Measurements from ENCODE around the gene MINDY3. TPM values are rescaled to one million over a fixed set of nuclear protein-coding genes. Genes with fewer than 3 reads are reported as not detected.

Gene MINDY3
- total RNA-seq, 1 donor = 43.6 TPM

GRCh38 chr10:15801641-15802040 lies 58.7 kb downstream of the MINDY3 start:
- TF ChIP-seq, protein P1, sequence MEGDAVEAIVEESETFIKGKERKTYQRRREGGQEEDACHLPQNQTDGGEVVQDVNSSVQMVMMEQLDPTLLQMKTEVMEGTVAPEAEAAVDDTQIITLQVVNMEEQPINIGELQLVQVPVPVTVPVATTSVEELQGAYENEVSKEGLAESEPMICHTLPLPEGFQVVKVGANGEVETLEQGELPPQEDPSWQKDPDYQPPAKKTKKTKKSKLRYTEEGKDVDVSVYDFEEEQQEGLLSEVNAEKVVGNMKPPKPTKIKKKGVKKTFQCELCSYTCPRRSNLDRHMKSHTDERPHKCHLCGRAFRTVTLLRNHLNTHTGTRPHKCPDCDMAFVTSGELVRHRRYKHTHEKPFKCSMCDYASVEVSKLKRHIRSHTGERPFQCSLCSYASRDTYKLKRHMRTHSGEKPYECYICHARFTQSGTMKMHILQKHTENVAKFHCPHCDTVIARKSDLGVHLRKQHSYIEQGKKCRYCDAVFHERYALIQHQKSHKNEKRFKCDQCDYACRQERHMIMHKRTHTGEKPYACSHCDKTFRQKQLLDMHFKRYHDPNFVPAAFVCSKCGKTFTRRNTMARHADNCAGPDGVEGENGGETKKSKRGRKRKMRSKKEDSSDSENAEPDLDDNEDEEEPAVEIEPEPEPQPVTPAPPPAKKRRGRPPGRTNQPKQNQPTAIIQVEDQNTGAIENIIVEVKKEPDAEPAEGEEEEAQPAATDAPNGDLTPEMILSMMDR (IDR thresholded peaks at IDR 0.05; ENCODE audit: insufficient read depth, low read length) = no peak
- H3K4me3 ChIP-seq (ENCODE audit: low read depth, low read length) = no peak overlapping the region
- DNase-seq (ENCODE audit: low read depth) = no peak

GRCh38 chr10:15801147-15801546 lies 59.2 kb downstream of the MINDY3 start:
- H3K4me3 ChIP-seq (ENCODE audit: low read depth, low read length) = no peak overlapping the region
- TF ChIP-seq, protein P1 (IDR thresholded peaks at IDR 0.05; ENCODE audit: insufficient read depth, low read length) = no peak
- DNase-seq (ENCODE audit: low read depth) = no peak

GRCh38 chr10:15797346-15797745 lies 63.0 kb downstream of the MINDY3 start:
- no peak overlapping the region for H3K4me3 ChIP-seq (ENCODE audit: low read depth, low read length)
- no peak for DNase-seq (ENCODE audit: low read depth)
- TF ChIP-seq, protein P1 (IDR thresholded peaks at IDR 0.05; ENCODE audit: insufficient read depth, low read length) = no peak

DNA sequence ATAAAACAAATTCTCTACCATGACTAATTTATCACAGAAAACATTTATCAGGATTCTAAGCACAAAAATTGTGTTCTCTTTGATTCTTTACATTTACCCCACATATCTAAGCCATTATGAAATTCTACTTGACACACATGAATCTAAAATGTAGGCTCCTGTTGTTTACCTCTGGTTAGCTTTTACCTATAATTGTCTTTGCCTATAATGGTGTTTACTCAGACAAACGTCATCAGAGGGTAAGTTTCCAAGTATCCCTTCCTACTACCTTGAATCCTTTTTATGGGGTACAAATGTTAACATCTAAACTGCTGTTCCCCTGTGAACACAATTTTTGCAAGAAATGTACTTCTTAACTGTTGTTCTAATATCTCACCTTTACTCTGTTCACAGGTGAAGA lies 63.5 kb downstream of the MINDY3 start:
- DNase-seq (ENCODE audit: low read depth) = no peak
- TF ChIP-seq, protein P1 (IDR thresholded peaks at IDR 0.05; ENCODE audit: insufficient read depth, low read length) = no peak

GRCh38 chr10:15796098-15796759 lies 64.1 kb downstream of the MINDY3 start:
- no peak overlapping the region for H3K4me3 ChIP-seq (ENCODE audit: low read depth, low read length)
- no peak for DNase-seq (ENCODE audit: low read depth)
- TF ChIP-seq, protein P1 (IDR thresholded peaks at IDR 0.05; ENCODE audit: insufficient read depth, low read length) = no peak

More for the DNA sequence above, 63.5 kb downstream of the MINDY3 start:
- H3K4me3 ChIP-seq (ENCODE audit: low read depth, low read length) = no peak overlapping the region

DNA sequence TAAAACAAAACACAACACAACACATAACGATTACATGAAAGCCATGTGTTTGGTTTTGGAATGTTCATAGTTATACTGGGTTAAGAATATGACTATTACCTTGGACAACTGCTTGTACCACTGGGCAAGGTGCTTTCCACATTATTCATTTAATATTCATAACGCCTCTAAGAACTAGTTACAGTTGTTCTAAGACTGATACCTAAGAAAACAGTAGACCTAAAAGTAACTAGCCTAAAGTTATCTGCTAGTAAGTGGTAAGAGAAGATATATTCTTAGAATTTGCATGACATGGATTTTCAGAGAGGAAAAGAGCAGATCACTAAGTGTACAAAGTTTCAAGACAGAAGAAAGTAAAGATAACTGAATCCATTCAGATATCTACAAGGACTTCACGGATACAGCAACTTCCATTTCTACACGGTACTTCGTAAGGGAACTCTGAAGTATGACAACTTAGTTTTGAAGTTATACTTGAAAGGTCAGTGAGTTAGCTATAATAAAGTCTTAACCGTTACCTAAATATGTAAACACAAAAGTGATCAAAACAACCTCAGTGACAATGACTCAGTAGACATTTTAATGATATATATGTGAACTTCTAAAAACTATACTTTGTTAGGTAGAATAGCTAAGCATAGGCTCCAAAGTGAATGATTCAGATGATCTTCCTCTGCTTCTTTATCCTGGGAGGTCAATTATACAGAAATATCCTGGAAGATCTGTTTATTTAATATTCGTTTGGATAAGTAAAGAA lies 65.1 kb downstream of the MINDY3 start:
- TF ChIP-seq, protein P1 (IDR thresholded peaks at IDR 0.05; ENCODE audit: insufficient read depth, low read length) = no peak
- no peak overlapping the region for H3K4me3 ChIP-seq (ENCODE audit: low read depth, low read length)
- no peak for DNase-seq (ENCODE audit: low read depth)
